HepG2 (cell line): ENCODE data around the gene RNF126. TPM values are rescaled to one million over a fixed set of nuclear protein-coding genes. Genes with fewer than 3 reads are reported as not detected.

Experiments used
- ARNT ChIP-seq: fragments of 450-650 bp; IDR thresholded peaks from 2 replicates; pipeline ENCODE4 v1.6.1; 2017
- ATF5 ChIP-seq: sonication (generic); formaldehyde crosslinking; IDR thresholded peaks from 2 replicates; pipeline ENCODE4 v1.4.0; 2020; ENCODE audit warnings: mild to moderate bottlenecking, low read depth, missing genetic modification reagents
- ATM ChIP-seq: fragments of 450-650 bp; IDR thresholded peaks from 2 replicates; pipeline ENCODE4 v1.7.1; 2017; ENCODE audit warnings: mild to moderate bottlenecking, borderline replicate concordance
- CENPT ChIP-seq: sonication (generic); formaldehyde crosslinking; IDR thresholded peaks from 2 replicates; pipeline ENCODE4 v1.8.0; 2022; ENCODE audit warnings: low read depth, mild to moderate bottlenecking, moderate library complexity, missing genetic modification reagents
- MYPOP ChIP-seq: sonication (generic); formaldehyde crosslinking; IDR thresholded peaks from 2 replicates; pipeline ENCODE4 v1.8.1; 2023; ENCODE audit warnings: mild to moderate bottlenecking, moderate library complexity, missing genetic modification reagents
- MZF1 ChIP-seq: sonication (generic); formaldehyde crosslinking; IDR thresholded peaks from 2 replicates; pipeline ENCODE4 v1.8.1; 2023; ENCODE audit warnings: mild to moderate bottlenecking, missing genetic modification reagents, borderline replicate concordance
- PRMT3 ChIP-seq: sonication (generic); formaldehyde crosslinking; IDR thresholded peaks from 2 replicates; pipeline ENCODE4 v1.8.1; 2022; ENCODE audit warnings: low read depth, mild to moderate bottlenecking, moderate library complexity, missing genetic modification reagents, borderline replicate concordance
- SIN3B ChIP-seq: fragments of 150-350 bp; IDR thresholded peaks from 2 replicates; pipeline ENCODE4 v1.6.1; 2014; ENCODE audit warnings: low read length
- SP140L ChIP-seq: sonication (generic); formaldehyde crosslinking; IDR thresholded peaks from 2 replicates; pipeline ENCODE4 v1.4.0; 2020; ENCODE audit warnings: missing genetic modification reagents, borderline replicate concordance
- TAF1 ChIP-seq: sonication (generic); formaldehyde crosslinking; IDR thresholded peaks from 2 replicates; pipeline ENCODE4 v1.4.0; 2020; ENCODE audit warnings: missing genetic modification reagents
- ZFYVE20 ChIP-seq: sonication (generic); formaldehyde crosslinking; IDR thresholded peaks from 2 replicates; pipeline ENCODE4 v1.8.0; 2023; ENCODE audit warnings: low read depth, mild to moderate bottlenecking, moderate library complexity, missing genetic modification reagents, borderline replicate concordance
- ZHX2 ChIP-seq, 2 experiments: sonication (generic) in 1 of 2; formaldehyde crosslinking in 1 of 2; IDR thresholded peaks; 2 replicates each; pipeline versions ENCODE4 v1.6.1 to v1.9.0; 2014 to 2022; ENCODE audit warnings: antibody characterized with exemption in 1 of 2, borderline replicate concordance in 1 of 2, inconsistent platforms in 1 of 2, low read depth in 1 of 2, missing genetic modification reagents in 1 of 2
- ZNF24 ChIP-seq: fragments of 450-650 bp; IDR thresholded peaks from 2 replicates; pipeline ENCODE4 v1.6.1; 2017; ENCODE audit warnings: antibody characterized with exemption, mild to moderate bottlenecking
- ZNF468 ChIP-seq: sonication (generic); formaldehyde crosslinking; IDR thresholded peaks from 2 replicates; pipeline ENCODE4 v1.8.0; 2022; ENCODE audit warnings: mild to moderate bottlenecking, moderate library complexity, missing genetic modification reagents
- ZNF503 ChIP-seq: sonication (generic); formaldehyde crosslinking; IDR thresholded peaks from 2 replicates; pipeline ENCODE4 v1.4.0; 2020; ENCODE audit warnings: missing genetic modification reagents
- ZNF556 ChIP-seq: sonication (generic); formaldehyde crosslinking; IDR thresholded peaks from 2 replicates; pipeline ENCODE4 v1.4.0; 2020; ENCODE audit warnings: mild to moderate bottlenecking, missing genetic modification reagents, borderline replicate concordance
- ZNF562 ChIP-seq: sonication (generic); formaldehyde crosslinking; IDR thresholded peaks from 2 replicates; pipeline ENCODE4 v1.8.0; 2022; ENCODE audit warnings: missing genetic modification reagents, borderline replicate concordance
- ZNF616 ChIP-seq: sonication (generic); formaldehyde crosslinking; IDR thresholded peaks from 2 replicates; pipeline ENCODE4 v1.5.0; 2020; ENCODE audit warnings: low read depth, mild to moderate bottlenecking, missing genetic modification reagents
- ZNF678 ChIP-seq: sonication (generic); formaldehyde crosslinking; IDR thresholded peaks from 2 replicates; pipeline ENCODE4 v1.4.0; 2020; ENCODE audit warnings: mild to moderate bottlenecking, missing genetic modification reagents
- ZSCAN30 ChIP-seq: sonication (generic); formaldehyde crosslinking; IDR thresholded peaks from 2 replicates; pipeline ENCODE4 v1.5.0; 2020; ENCODE audit warnings: mild to moderate bottlenecking, missing genetic modification reagents
- polyA plus RNA-seq, 8 experiments: library from polyadenylated mRNA; depleted of rRNA in 3 of 8; stranded (reverse) in 7 of 8; unstranded in 1 of 8; fragments of >200 nt; fragmentation: Illumina TruSeq in 4 of 8; extraction: Trizol in 4 of 8; gene quantifications; 2 replicates each; pipeline versions ENCODE4 v1.2.1 to v1.2.3, GENCODE V29; 2011 to 2016; ENCODE audit warnings: low read depth in 4 of 8, missing spikeins in 1 of 8, mixed read lengths in 1 of 8; ENCODE audit not compliant: insufficient read depth in 1 of 8
- total RNA-seq, 5 experiments: library from RNA; depleted of rRNA; stranded (reverse); fragments of >200 nt; fragmentation: Illumina TruSeq; extraction: Trizol; gene quantifications; 2 replicates each; pipeline ENCODE4 v1.2.3, GENCODE V29; 2016; ENCODE audit warnings: low read depth in 1 of 5

The RNF126 gene
- total and polyA plus RNA-seq, 2 of the 13 experiments (the other 11 are each of a cell fraction or from before 2014, with no cell fraction given): 23.2 to 34.0 TPM

GRCh38 chr19:703651-704446 is 40.8 kb upstream of the RNF126 start (continued):
- TF ChIP-seq ZNF24 (no peak), CENPT (CRISPR knock-in tag) (no peak), ZNF556 (CRISPR knock-in tag) (no peak), ZFYVE20 (no peak), MZF1 (no peak), ZNF503 (CRISPR knock-in tag) (no peak), SIN3B (no peak), ZSCAN30 (CRISPR knock-in tag) (no peak), ZNF562 (CRISPR knock-in tag) (no peak), SP140L (CRISPR knock-in tag) (no peak), TAF1 (CRISPR knock-in tag) (peak; percentile 86), ZHX2 (IDR thresholded peaks at IDR 0.05; ENCODE audit: low read depth) (no peak), ZHX2 (CRISPR knock-in tag; IDR thresholded peaks at IDR 0.05; ENCODE audit: borderline replicate concordance) (no peak), ZNF468 (CRISPR knock-in tag) (no peak), ZNF678 (CRISPR knock-in tag) (no peak), MYPOP (CRISPR knock-in tag) (no peak), ATM (no peak), ATF5 (CRISPR knock-in tag) (no peak), PRMT3 (CRISPR knock-in tag) (no peak), ZNF616 (CRISPR knock-in tag) (no peak), ARNT (no peak)
